HG02763 (cell line): ENCODE measurements around the gene RERE.
A peak's percentile ranks its signal among the peaks of the same experiment; 100 is the strongest.

Source experiments
- ATAC-seq: cut with Tn5 transposase; IDR thresholded peaks from one replicate; pipeline ENCODE4 v1.9.1; 2021; ENCODE audit warnings: mild to moderate bottlenecking, moderate library complexity; ENCODE audit not compliant: unreplicated experiment

The RERE gene

GRCh38 chr1:8554956-8555534, 262.4 kb downstream of the RERE start:
- ATAC-seq, result no peak

- no peak for ATAC-seq
Observed at GRCh38 chr1:8552820-8553397, 264.5 kb downstream of the RERE start.

GRCh38 chr1:8551613-8552489, 265.6 kb downstream of the RERE start:
- ATAC-seq, result no peak

GRCh38 chr1:8551057-8551456, 266.4 kb downstream of the RERE start:
- no peak for ATAC-seq

GRCh38 chr1:8547791-8548190, 269.6 kb downstream of the RERE start:
- ATAC-seq, result no peak

GRCh38 chr1:8545078-8545477, 272.4 kb downstream of the RERE start:
- no peak for ATAC-seq

GRCh38 chr1:8544644-8545043, 272.8 kb downstream of the RERE start:
- ATAC-seq, result no peak

GRCh38 chr1:8543965-8544364, 273.5 kb downstream of the RERE start:
- ATAC-seq, result no peak

GRCh38 chr1:8541961-8542521, 275.4 kb downstream of the RERE start:
- no peak for ATAC-seq

GRCh38 chr1:8540971-8541370, 276.5 kb downstream of the RERE start:
- ATAC-seq, result no peak

GRCh38 chr1:8540261-8540941, 277.0 kb downstream of the RERE start:
- no peak for ATAC-seq

GRCh38 chr1:8539683-8540082, 277.8 kb downstream of the RERE start:
- no peak for ATAC-seq

- ATAC-seq, result no peak
Observed at GRCh38 chr1:8538502-8538901, 278.9 kb downstream of the RERE start.

- no peak for ATAC-seq
Observed at GRCh38 chr1:8537991-8538390, 279.4 kb downstream of the RERE start.

- ATAC-seq, result no peak
Observed at GRCh38 chr1:8536515-8536914, 280.9 kb downstream of the RERE start.

- ATAC-seq, result no peak
Observed at GRCh38 chr1:8533907-8534306, 283.5 kb downstream of the RERE start.

- ATAC-seq, result no peak
Observed at GRCh38 chr1:8533124-8533523, 284.3 kb downstream of the RERE start.

- no peak for ATAC-seq
Observed at GRCh38 chr1:8529901-8530300, 287.5 kb downstream of the RERE start.

- no peak for ATAC-seq
Observed at GRCh38 chr1:8527941-8528340, 289.5 kb downstream of the RERE start.

GRCh38 chr1:8525558-8526275, 291.7 kb downstream of the RERE start:
- ATAC-seq, result peak; percentile 55

- peak; percentile 14 for ATAC-seq
Observed at GRCh38 chr1:8525216-8525557, 292.3 kb downstream of the RERE start.
